Muscle layer of colon (tissue), 2 donors: ENCODE results near the gene SLC22A15.
"Not testable (repeated sequence)": the region's sequence is repeated elsewhere in the genome, so short reads cannot be mapped to it uniquely, and the experiment has no call there.

Experiments
- H3K27ac ChIP-seq: one replicate; pipeline ENCODE4 v1.7.0; 2013; ENCODE audit warnings: low read depth, mild to moderate bottlenecking, low read length, moderate library complexity
- H3K27me3 ChIP-seq, 2 donors: one replicate each; pipeline ENCODE4 v1.7.0; 2013; ENCODE audit warnings: low read length in 2 of 2, mild to moderate bottlenecking in 2 of 2; ENCODE audit not compliant: insufficient read depth in 2 of 2, control insufficient read depth in 1 of 2
- H3K36me3 ChIP-seq: one replicate; pipeline ENCODE4 v1.7.0; 2013; ENCODE audit warnings: mild to moderate bottlenecking, low read length; ENCODE audit not compliant: insufficient read depth
- H3K4me1 ChIP-seq: one replicate; pipeline ENCODE4 v1.7.0; 2013; ENCODE audit warnings: mild to moderate bottlenecking, low read length; ENCODE audit not compliant: insufficient read depth
- H3K4me3 ChIP-seq, 2 donors: one replicate each; pipeline ENCODE4 v1.7.0; 2013; ENCODE audit warnings: low read length in 2 of 2, low read depth in 1 of 2, mild to moderate bottlenecking in 1 of 2, moderate library complexity in 1 of 2
- H3K9ac ChIP-seq: one replicate; pipeline ENCODE4 v1.7.0; 2013; ENCODE audit warnings: low read length
- H3K9me3 ChIP-seq: one replicate; pipeline ENCODE4 v1.7.0; 2013; ENCODE audit warnings: mild to moderate bottlenecking, low read length
- donor health status: abdominal sarcoma.
- donor health status: Adenocarcinoma of cecum.

The SLC22A15 gene

DNA sequence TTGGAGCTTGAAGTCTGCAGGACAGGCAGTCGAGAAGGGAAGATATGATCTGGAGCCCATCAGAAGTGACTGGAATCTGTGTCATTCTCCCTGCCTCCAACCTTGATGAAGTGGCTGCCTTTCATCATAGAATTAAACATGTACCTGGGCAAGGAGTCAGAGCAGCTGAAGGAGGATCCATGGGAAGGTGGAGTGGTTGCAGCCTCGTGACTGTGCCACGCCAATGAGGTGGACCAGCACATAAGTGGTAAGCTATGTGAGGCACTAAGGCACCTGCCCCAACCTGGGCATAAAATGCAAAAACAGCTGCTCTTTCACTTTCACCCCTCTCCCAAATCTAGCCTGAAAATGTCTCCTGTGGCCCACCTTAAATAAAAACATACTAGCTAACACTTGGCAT, 7.3 kb downstream of the SLC22A15 start:
- Histone ChIP-seq H3K4me3 (no peak overlapping the region), H3K36me3 (no peaks in the 10 kb centered on the region), H3K27ac (no peak overlapping the region), H3K4me1 (no peaks in the 10 kb centered on the region), H3K27me3 (no peaks in the 10 kb centered on the region), H3K9me3 (no peaks in the 10 kb centered on the region), H3K9ac (no peak overlapping the region)

- Histone ChIP-seq H3K4me3 (no peak overlapping the region), H3K36me3 (no peaks in the 10 kb centered on the region), H3K4me1 (no peaks in the 10 kb centered on the region), H3K27me3 (no peaks in the 10 kb centered on the region), H3K9me3 (no peaks in the 10 kb centered on the region), H3K27ac (no peak overlapping the region), H3K9ac (no peak overlapping the region)
Observed at GRCh38 chr1:115987623-115988022, 11.3 kb downstream of the SLC22A15 start.

DNA sequence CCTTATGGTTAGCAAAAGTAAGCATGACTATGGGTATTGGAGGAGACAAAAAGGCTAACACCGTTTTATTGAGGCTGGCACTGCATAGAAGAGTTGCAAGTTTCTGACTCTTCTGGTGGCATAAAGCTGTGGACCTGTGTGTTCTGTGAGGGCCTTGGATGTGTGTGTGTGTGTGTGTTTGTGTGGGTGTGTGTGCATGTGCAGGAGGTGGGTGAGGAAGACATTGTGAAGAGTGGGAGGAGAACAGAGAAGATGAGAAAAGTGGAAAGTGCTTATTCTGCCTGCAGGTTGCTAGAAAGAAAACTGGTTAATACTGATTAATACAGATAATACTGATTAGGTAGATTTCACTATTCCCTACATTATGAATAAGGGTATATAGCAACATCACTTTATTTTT, 12.6 kb downstream of the SLC22A15 start:
- H3K4me3 ChIP-seq: no peak overlapping the region
- no peak overlapping the region for H3K27ac ChIP-seq
- H3K4me1 ChIP-seq: no peaks in the 10 kb centered on the region
- no peaks in the 10 kb centered on the region for H3K27me3 ChIP-seq
- H3K9ac ChIP-seq: no peak overlapping the region
- no peaks in the 10 kb centered on the region for H3K9me3 ChIP-seq
- no peaks in the 10 kb centered on the region for H3K36me3 ChIP-seq

DNA sequence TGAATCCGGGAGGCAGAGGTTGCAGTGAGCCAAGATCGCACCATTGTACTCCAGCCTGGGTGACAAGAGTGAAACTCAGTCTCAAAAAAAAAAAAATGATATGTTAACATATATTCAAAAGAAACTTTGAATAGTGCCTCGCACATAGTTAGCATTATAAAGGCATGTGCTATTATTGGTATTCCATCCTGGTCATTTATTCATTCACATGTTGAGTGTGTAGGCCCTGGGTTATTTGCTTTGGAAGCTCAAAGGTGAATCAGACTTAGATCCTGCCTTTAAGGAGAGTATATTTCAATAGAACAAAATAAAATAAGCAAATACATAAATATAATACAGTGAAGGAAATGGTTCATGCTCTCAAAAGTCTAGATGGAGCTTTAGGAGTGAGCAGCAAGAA, 13.4 kb downstream of the SLC22A15 start:
- Histone ChIP-seq H3K36me3 (no peaks in the 10 kb centered on the region), H3K27me3 (no peaks in the 10 kb centered on the region), H3K4me3 (no peak overlapping the region), H3K4me1 (no peaks in the 10 kb centered on the region), H3K9ac (no peak overlapping the region), H3K27ac (no peak overlapping the region), H3K9me3 (no peaks in the 10 kb centered on the region)

DNA sequence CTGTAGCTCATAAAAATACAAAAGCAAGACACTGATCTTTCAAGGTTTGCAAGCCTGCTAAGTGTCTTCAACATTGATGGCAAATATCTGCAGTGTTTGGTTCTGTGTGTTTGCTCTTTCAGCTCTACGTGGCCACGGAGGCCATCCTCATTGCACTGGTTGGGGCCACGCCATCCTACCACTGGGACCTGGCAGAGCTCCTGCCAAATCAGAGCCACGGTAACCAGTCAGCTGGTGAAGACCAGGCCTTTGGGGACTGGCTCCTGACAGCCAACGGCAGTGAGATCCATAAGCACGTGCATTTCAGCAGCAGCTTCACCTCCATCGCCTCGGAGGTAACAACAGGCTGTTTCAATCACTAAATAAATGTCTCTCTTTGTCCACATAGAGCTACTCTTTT, 15.6 kb downstream of the SLC22A15 start:
- no peak overlapping the region for H3K27ac ChIP-seq

GRCh38 chr1:115997921-115998320, 21.6 kb downstream of the SLC22A15 start:
- H3K36me3 ChIP-seq, H3K9ac ChIP-seq, H3K27ac ChIP-seq, H3K9me3 ChIP-seq, H3K4me1 ChIP-seq, H3K27me3 ChIP-seq, H3K4me3 ChIP-seq: not testable (repeated sequence)

More for the DNA sequence above, 15.6 kb downstream of the SLC22A15 start:
- Histone ChIP-seq H3K27me3 (no peaks in the 10 kb centered on the region), H3K4me1 (no peaks in the 10 kb centered on the region), H3K36me3 (no peaks in the 10 kb centered on the region), H3K9ac (no peak overlapping the region), H3K4me3 (no peak overlapping the region), H3K9me3 (peaks cover 2% of the 10 kb centered on the region)

GRCh38 chr1:116001739-116002487, 25.6 kb downstream of the SLC22A15 start:
- Histone ChIP-seq H3K9me3 (peaks cover 6% of the 10 kb centered on the region), H3K4me3 (no peak overlapping the region), H3K36me3 (no peaks in the 10 kb centered on the region), H3K4me1 (no peaks in the 10 kb centered on the region), H3K27me3 (no peaks in the 10 kb centered on the region), H3K9ac (no peak overlapping the region), H3K27ac (no peak overlapping the region)

DNA sequence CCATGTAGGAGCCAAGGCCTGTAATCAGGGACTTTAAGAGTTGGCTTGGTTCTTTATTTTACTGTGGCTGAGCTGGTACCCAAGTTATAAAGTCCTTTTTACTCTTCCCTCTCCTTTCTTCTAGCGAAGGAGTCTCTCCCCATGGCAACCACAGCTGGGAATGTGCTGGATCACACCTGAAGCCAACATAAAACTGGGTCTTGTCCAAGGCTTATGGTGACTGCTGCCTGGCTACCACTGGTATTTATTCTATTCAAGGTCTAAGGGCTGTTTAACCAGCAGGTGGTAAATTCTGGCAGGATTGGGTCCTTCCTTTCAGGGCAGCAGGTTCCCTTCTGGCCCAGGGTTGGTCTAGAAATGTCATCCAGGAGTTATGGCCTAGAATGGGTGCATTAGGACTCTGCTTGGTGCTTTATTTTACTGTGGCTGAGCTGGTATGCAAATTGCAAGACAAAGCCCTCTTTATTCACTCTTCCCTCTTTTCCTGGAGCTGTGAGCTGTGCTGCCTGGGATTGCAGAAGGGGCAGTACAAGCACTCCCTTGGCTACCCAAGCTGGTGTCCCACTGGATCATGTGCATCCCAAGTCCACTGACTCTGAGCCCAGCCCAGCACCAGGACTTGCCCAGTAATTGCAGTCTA, 26.6 kb downstream of the SLC22A15 start:
- peaks cover 2% of the 10 kb centered on the region for H3K9me3 ChIP-seq
- no peaks in the 10 kb centered on the region for H3K4me1 ChIP-seq
- no peak overlapping the region for H3K9ac ChIP-seq
- no peak overlapping the region for H3K4me3 ChIP-seq
- H3K27me3 ChIP-seq: no peaks in the 10 kb centered on the region
- no peaks in the 10 kb centered on the region for H3K36me3 ChIP-seq
- H3K27ac ChIP-seq: no peak overlapping the region

- no peaks in the 10 kb centered on the region for H3K9me3 ChIP-seq
- no peak overlapping the region for H3K4me3 ChIP-seq
- H3K36me3 ChIP-seq: no peaks in the 10 kb centered on the region
- no peak overlapping the region for H3K27ac ChIP-seq
- H3K9ac ChIP-seq: no peak overlapping the region
- no peaks in the 10 kb centered on the region for H3K27me3 ChIP-seq
- no peaks in the 10 kb centered on the region for H3K4me1 ChIP-seq
Observed at GRCh38 chr1:116003823-116004222, 27.5 kb downstream of the SLC22A15 start.

- Histone ChIP-seq H3K9ac (no peak overlapping the region), H3K9me3 (no peaks in the 10 kb centered on the region), H3K4me3 (no peak overlapping the region), H3K4me1 (no peaks in the 10 kb centered on the region), H3K36me3 (no peaks in the 10 kb centered on the region), H3K27ac (no peak overlapping the region), H3K27me3 (no peaks in the 10 kb centered on the region)
Observed at GRCh38 chr1:116006486-116006964, 30.2 kb downstream of the SLC22A15 start.

DNA sequence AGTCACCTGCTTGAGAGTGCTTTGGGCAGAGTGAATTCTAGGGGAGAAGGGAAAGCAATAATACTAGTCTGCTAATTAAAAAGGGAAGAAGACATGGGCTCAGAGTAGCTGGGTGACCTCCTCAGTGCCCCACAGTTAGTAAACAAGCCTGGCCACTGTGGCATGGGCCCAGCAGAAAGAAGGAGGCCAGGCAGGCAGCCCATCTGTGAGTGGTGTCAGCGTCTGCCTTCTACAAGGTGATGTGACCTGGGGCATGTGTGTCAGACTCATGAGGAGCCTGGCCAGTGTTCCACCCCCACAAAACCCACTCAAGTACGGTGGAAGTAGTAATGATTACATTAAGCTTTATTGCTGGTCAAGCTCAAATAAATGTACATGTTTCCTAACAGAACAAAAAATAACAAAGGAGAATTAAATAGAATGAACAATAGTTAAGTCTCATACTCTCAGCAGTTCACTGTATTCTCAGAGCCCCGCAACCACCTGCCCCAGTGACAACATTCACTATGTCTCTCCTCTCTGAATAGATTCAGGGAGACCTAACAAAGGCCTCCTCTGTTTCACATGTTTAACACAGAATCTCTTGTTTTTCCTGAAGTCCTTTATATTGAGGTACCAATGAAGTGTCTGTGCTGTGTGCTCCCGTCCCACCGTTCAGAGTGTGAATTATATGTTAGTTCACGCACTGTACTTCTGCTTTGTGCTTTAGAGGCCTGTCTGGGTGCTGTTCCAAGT, 32.5 kb downstream of the SLC22A15 start:
- H3K9ac ChIP-seq: no peak overlapping the region
- no peak overlapping the region for H3K4me3 ChIP-seq
- H3K36me3 ChIP-seq: no peaks in the 10 kb centered on the region

More for the DNA sequence above, 32.5 kb downstream of the SLC22A15 start:
- H3K27me3 ChIP-seq: no peaks in the 10 kb centered on the region
- H3K9me3 ChIP-seq: no peaks in the 10 kb centered on the region
- H3K27ac ChIP-seq: no peak overlapping the region
- H3K4me1 ChIP-seq: no peaks in the 10 kb centered on the region
